Neural crest cell (in vitro differentiated cells): ENCODE measurements around the gene CCDC27. TPM values are rescaled to one million over a fixed set of nuclear protein-coding genes. Genes with fewer than 3 reads are reported as not detected.

ENCODE experiments used
- DNase-seq: peaks from one replicate; pipeline ENCODE4 v3.0.0; 2021; ENCODE audit warnings: low read depth, mixed read lengths, low spot score
- H3K27ac Mint-ChIP-seq: one replicate; pipeline ENCODE4 v1.8.0; 2021; ENCODE audit warnings: mild to moderate bottlenecking, mixed read lengths; ENCODE audit not compliant: unreplicated experiment
- H3K27me3 Mint-ChIP-seq: 2 replicates; pipeline ENCODE4 v1.8.0; 2021; ENCODE audit warnings: low read depth, mild to moderate bottlenecking, mixed read lengths
- H3K36me3 Mint-ChIP-seq: 2 replicates; pipeline ENCODE4 v1.8.0; 2021; ENCODE audit warnings: low read depth, mild to moderate bottlenecking, mixed read lengths
- H3K4me1 Mint-ChIP-seq: 2 replicates; pipeline ENCODE4 v1.8.0; 2021; ENCODE audit warnings: mixed read lengths
- H3K4me3 Mint-ChIP-seq: one replicate; pipeline ENCODE4 v1.8.0; 2021; ENCODE audit warnings: mild to moderate bottlenecking, mixed read lengths
- H3K9me3 Mint-ChIP-seq: 2 replicates; pipeline ENCODE4 v1.8.0; 2021; ENCODE audit warnings: mixed read lengths
- total RNA-seq: library from RNA; stranded (reverse); gene quantifications from 2 replicates; pipeline ENCODE4 v1.2.1, GENCODE V29; 2021
- TF ChIP-seq, protein P1 (sequence below): fragments of 200-600 bp; sonication (generic); conservative IDR thresholded peaks from 2 replicates; pipeline ENCODE4 v1.5.0; 2021; ENCODE audit warnings: antibody characterized with exemption, mild to moderate bottlenecking

Gene CCDC27
- total RNA-seq, 1 donor from 2014 or later = not detected

DNA sequence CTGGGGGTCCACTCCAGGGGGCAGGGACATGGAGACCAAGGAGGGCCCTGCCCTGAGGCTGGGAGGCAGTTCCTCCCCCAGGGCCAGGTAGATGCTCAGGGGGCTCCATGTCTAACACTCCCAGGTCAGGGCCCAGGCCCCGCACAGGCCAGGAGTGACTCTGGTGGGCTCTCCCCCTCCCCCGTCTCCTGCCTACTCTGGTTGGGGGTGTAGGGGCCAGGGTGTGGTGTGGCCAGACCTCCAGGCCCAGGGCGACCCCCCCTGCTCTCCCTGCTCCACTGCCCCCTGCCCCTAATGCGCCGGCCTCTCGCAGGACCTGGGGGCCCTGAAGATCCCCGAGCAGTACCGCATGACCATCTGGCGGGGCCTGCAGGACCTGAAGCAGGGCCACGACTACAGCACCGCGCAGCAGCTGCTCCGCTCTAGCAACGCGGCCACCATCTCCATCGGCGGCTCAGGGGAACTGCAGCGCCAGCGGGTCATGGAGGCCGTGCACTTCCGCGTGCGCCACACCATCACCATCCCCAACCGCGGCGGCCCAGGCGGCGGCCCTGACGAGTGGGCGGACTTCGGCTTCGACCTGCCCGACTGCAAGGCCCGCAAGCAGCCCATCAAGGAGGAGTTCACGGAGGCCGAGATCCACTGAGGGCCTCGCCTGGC is 19.7 kb upstream of the CCDC27 start:
- TF ChIP-seq, protein P1, sequence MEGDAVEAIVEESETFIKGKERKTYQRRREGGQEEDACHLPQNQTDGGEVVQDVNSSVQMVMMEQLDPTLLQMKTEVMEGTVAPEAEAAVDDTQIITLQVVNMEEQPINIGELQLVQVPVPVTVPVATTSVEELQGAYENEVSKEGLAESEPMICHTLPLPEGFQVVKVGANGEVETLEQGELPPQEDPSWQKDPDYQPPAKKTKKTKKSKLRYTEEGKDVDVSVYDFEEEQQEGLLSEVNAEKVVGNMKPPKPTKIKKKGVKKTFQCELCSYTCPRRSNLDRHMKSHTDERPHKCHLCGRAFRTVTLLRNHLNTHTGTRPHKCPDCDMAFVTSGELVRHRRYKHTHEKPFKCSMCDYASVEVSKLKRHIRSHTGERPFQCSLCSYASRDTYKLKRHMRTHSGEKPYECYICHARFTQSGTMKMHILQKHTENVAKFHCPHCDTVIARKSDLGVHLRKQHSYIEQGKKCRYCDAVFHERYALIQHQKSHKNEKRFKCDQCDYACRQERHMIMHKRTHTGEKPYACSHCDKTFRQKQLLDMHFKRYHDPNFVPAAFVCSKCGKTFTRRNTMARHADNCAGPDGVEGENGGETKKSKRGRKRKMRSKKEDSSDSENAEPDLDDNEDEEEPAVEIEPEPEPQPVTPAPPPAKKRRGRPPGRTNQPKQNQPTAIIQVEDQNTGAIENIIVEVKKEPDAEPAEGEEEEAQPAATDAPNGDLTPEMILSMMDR = no peak
- H3K9me3 Mint-ChIP-seq = no peaks in the 10 kb centered on the region
- no peak overlapping the region for H3K27ac Mint-ChIP-seq
- no peaks in the 10 kb centered on the region for H3K36me3 Mint-ChIP-seq
- no peaks in the 10 kb centered on the region for H3K27me3 Mint-ChIP-seq
- no peak overlapping the region for H3K4me3 Mint-ChIP-seq
- DNase-seq = no peak
- peaks cover 9% of the 10 kb centered on the region for H3K4me1 Mint-ChIP-seq

DNA sequence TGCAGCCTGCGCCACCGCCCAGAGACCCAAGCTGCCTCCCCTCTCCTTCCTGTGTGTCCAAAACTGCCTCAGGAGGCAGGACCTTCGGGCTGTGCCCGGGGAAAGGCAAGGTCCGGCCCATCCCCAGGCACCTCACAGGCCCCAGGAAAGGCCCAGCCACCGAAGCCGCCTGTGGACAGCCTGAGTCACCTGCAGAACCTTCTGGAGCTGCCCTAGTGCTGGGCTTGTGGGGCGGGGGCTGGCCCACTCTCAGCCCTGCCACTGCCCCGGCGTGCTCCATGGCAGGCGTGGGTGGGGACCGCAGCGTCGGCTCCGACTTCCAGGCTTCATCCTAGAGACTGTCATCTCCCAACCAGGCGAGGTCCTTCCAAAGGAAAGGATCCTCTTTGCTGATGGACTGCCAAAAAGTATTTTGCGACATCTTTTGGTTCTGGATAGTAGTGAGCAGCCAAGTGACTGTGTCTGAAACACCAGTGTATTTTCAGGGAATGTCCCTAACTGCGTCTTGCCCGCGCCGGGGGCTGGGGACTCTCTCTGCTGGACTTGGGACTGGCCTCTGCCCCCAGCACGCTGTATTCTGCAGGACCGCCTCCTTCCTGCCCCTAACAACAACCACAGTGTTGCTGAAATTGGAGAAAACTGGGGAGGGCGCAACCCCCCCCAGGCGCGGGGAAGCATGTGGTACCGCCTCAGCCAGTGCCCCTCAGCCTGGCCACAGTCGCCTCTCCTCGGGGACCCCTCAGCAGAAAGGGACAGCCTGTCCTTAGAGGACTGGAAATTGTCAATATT is 19.0 kb upstream of the CCDC27 start:
- H3K27me3 Mint-ChIP-seq = no peaks in the 10 kb centered on the region
- no peak for DNase-seq
- H3K27ac Mint-ChIP-seq = no peak overlapping the region
- H3K4me1 Mint-ChIP-seq = peaks cover 9% of the 10 kb centered on the region
- no peaks in the 10 kb centered on the region for H3K36me3 Mint-ChIP-seq
- H3K4me3 Mint-ChIP-seq = peak overlapping the region; percentile 34
- H3K9me3 Mint-ChIP-seq = no peaks in the 10 kb centered on the region
- TF ChIP-seq, protein P1 = no peak

DNA sequence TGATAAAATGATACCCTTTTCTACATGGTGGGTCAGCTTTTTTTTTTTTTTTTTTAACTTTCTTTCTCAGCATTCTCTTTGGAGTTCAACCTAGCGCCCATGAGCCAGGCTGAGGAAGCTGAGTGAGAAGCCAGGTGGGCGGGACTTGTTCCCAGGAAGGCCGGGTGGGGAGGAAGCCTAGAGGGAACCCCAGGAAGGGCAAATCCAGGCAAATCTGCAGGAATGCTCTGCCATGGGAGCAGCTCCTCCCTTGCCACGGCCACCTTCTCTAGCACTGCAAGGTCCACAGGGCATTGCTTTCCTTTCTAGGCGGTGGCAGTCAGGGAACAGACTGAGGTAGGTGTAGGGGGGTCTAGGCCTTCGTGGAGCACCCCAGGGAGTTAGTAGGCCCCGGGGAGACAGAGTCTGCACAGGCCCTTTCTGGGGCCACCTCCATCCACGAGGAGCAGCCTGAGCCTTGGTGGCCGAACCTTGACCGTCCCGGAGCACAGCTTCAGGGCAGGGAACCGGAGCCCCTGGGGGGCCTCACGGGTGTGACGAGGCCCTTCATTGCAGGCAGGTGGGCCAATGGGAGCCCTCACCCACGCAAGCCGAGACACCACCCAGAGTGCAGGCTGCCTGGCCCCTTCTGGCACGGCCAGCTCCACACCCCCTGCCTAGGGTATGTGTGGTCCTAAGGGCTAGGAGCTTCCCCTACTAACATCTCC is 18.2 kb upstream of the CCDC27 start:
- H3K27me3 Mint-ChIP-seq = no peaks in the 10 kb centered on the region
- no peak overlapping the region for H3K27ac Mint-ChIP-seq
- no peak for DNase-seq
- TF ChIP-seq, protein P1 = no peak
- no peaks in the 10 kb centered on the region for H3K9me3 Mint-ChIP-seq
- no peaks in the 10 kb centered on the region for H3K36me3 Mint-ChIP-seq
- H3K4me3 Mint-ChIP-seq = peak overlapping the region; percentile 34
- peaks cover 9% of the 10 kb centered on the region for H3K4me1 Mint-ChIP-seq

DNA sequence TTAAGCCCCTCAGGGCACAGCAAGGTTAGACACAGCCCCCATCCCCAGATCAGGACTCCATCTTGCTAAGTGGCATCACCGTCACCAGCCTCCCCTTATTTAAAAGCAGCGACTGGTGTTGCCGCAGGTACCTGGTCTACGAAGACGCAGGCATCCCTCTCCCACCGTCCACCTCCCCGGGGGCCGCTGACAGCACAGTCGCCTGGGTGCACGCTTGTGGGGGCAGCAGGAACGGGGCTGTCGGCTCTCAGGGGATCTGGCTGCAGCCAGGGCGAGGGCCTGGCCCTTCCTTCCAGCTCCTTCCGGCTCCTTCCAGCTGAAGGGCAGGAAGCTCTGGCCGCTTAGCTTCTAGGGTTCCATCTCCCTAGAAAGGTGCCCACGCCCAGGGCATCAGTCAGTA is 17.6 kb upstream of the CCDC27 start:
- Mint-ChIP-seq H3K27me3 (no peaks in the 10 kb centered on the region), H3K4me3 (no peak overlapping the region), H3K36me3 (no peaks in the 10 kb centered on the region), H3K4me1 (peaks cover 9% of the 10 kb centered on the region), H3K27ac (no peak overlapping the region), H3K9me3 (no peaks in the 10 kb centered on the region)
- DNase-seq = no peak
- TF ChIP-seq, protein P1 = no peak

DNA sequence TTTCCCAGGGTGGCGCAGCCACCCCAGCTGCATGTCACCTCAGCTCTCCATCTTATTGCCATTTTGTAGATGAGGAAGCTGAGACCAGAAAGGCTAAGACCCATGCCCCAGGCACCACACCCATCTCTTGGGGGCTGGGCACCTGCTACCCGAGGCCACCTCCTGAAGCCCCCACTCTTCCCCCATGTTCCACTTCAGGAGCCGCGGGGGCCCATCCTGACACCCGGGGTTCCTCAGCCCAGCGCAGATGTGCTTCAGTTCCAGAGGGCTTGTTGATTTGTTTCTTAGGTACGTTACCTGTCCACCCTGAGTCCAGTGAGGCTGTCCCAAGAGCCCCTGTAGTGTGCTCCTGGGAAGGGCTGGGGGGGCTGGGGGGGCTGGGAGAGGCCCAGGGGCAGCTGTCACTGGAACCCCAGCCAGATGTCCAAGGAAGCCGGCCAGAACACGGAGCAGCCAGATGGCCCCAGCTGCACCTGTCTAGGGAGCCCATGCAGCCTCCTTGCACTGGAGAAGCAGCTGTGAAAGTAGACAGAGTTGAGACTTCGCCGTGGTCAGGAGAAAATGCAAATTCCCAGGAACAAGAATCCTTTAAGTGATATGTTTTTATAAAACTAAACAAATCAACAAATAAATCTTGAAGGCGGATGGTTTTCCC is 17.1 kb upstream of the CCDC27 start:
- peaks cover 9% of the 10 kb centered on the region for H3K4me1 Mint-ChIP-seq
- no peaks in the 10 kb centered on the region for H3K36me3 Mint-ChIP-seq
- no peaks in the 10 kb centered on the region for H3K27me3 Mint-ChIP-seq
- no peaks in the 10 kb centered on the region for H3K9me3 Mint-ChIP-seq
- no peak overlapping the region for H3K27ac Mint-ChIP-seq
- no peak for DNase-seq
- no peak overlapping the region for H3K4me3 Mint-ChIP-seq
- TF ChIP-seq, protein P1 = no peak
